ENCODE measurements around the gene MRPL10. TPM values are rescaled to one million over a fixed set of nuclear protein-coding genes. Genes with fewer than 3 reads are reported as not detected.

Gene MRPL10
- total and polyA plus RNA-seq, 2 donors (not counting 3 experiments of a cell fraction or from before 2014, with no cell fraction given) = 43.4 to 84.0 TPM

- no peak overlapping the region for H3K4me3 ChIP-seq (replicated peaks in 1 of 3; ENCODE audit: insufficient read depth in 1 of 3, low read depth in 1 of 3, low read length in 3 of 3)
- POLR2A ChIA-PET = no interaction called here
- DNase-seq (ENCODE audit: low read depth, low spot score) = no peak
These were observed 11.1 kb downstream of the MRPL10 start for GRCh38 chr17:47820033-47820789.

More at GRCh38 chr17:47820033-47820789, 11.1 kb downstream of the MRPL10 start:
- BruUV-seq (replicated peaks) = no TSS peak
- H3K4me1 ChIP-seq (ENCODE audit: control insufficient read depth, extremely low read depth, insufficient read depth, low read length) = peaks cover 17% of the 10 kb centered on the region
- H3K4me2 ChIP-seq (ENCODE audit: insufficient read depth, low read length) = peak overlapping the region; percentile 60
- intact Hi-C loops (cut with micrococcal nuclease) = no loop called here
- H3K36me3 ChIP-seq (ENCODE audit: control insufficient read depth in 2 of 2, extremely low read depth in 1 of 2, insufficient read depth in 2 of 2, low read length in 2 of 2) = peaks cover 3 to 37% of the 10 kb centered on the region in 2 experiments
- CTCF ChIA-PET = no interaction called here
- no peaks in the 10 kb centered on the region for H3K27me3 ChIP-seq (ENCODE audit: control insufficient read depth in 2 of 2, insufficient read depth in 2 of 2, low read length in 2 of 2)
- no peak overlapping the region for H3K9ac ChIP-seq (replicated peaks; ENCODE audit: extremely low read depth, insufficient read depth, low read length)
- H3K9me3 ChIP-seq (replicated peaks; ENCODE audit: control insufficient read depth, insufficient read depth, low read length) = no peaks in the 10 kb centered on the region
- H3K79me2 ChIP-seq (ENCODE audit: control insufficient read depth, insufficient read depth, low read length) = peaks cover 9% of the 10 kb centered on the region
- TF ChIP-seq EZH2 (IDR thresholded peaks at IDR 0.05; ENCODE audit: borderline replicate concordance, low read depth, low read length, severe bottlenecking) = no peak
- no peak for TF ChIP-seq MYC (IDR thresholded peaks at IDR 0.05; ENCODE audit: low read depth, low read length)
- no peak for TF ChIP-seq CTCF (IDR thresholded peaks at IDR 0.05; ENCODE audit: extremely low read depth in 1 of 2, insufficient read depth in 1 of 2, low read depth in 1 of 2, low read length in 2 of 2)
- TF ChIP-seq MAX (IDR thresholded peaks at IDR 0.05; ENCODE audit: insufficient read depth, insufficient read length) = no peak
- TF ChIP-seq POLR2A (IDR thresholded peaks at IDR 0.05; ENCODE audit: low read depth, low read length) = no peak
- TF ChIP-seq JUN (IDR thresholded peaks at IDR 0.05; ENCODE audit: borderline replicate concordance, insufficient read depth, insufficient read length, low read depth) = no peak
- TF ChIP-seq GATA2 (IDR thresholded peaks at IDR 0.05; ENCODE audit: insufficient read depth, insufficient read length, low read depth, low read length) = no peak
- no peak for TF ChIP-seq FOS (IDR thresholded peaks at IDR 0.05; ENCODE audit: borderline replicate concordance, insufficient read depth, low read length)
- no peak for TF ChIP-seq POLR2AphosphoS5 (IDR thresholded peaks at IDR 0.05; ENCODE audit: insufficient read depth, low read depth, low read length)
- dilution Hi-C loops (cut with MboI; ENCODE audit: extremely low pct_ligation_motif_present, low sequenced_read_pairs) = no loop called here
- H4K20me1 ChIP-seq (replicated peaks; ENCODE audit: control insufficient read depth, extremely low read depth, insufficient read depth, low read length) = no peaks in the 10 kb centered on the region
- no peak for FAIRE-seq
- no peak overlapping the region for H2AFZ ChIP-seq (ENCODE audit: low read depth, low read length)
- H3K27ac ChIP-seq (ENCODE audit: insufficient read depth, low read depth, low read length) = no peak overlapping the region
- H3K9me1 ChIP-seq (replicated peaks; ENCODE audit: control insufficient read depth, extremely low read depth, insufficient read depth, low read length) = no peaks in the 10 kb centered on the region
